DND-41 (cell line): ENCODE measurements around the gene PEAK1.

Experiments used
- CTCF ChIP-seq: IDR thresholded peaks from 2 replicates; pipeline ENCODE4 v1.5.1; 2012; ENCODE audit warnings: borderline replicate concordance, low read length, moderate library complexity, mild to moderate bottlenecking; ENCODE audit not compliant: poor library complexity, severe bottlenecking; ENCODE audit errors: extremely low read depth
- EZH2 ChIP-seq: IDR thresholded peaks from 3 replicates; pipeline ENCODE4 v1.6.1; 2012; ENCODE audit warnings: borderline replicate concordance, low read depth, mild to moderate bottlenecking, moderate library complexity, low read length, inconsistent platforms; ENCODE audit not compliant: severe bottlenecking

- no peak for TF ChIP-seq CTCF
- TF ChIP-seq EZH2: no peak
Measured at GRCh38 chr15:77195586-77195985, 224.3 kb downstream of the PEAK1 start.
